HepG2 (cell line): ENCODE data around the gene CLDN10. TPM values are rescaled to one million over a fixed set of nuclear protein-coding genes. Genes with fewer than 3 reads are reported as not detected.

Source experiments
- CENPX ChIP-seq: sonication (generic); formaldehyde crosslinking; IDR thresholded peaks from 2 replicates; pipeline ENCODE4 v1.9.0; 2021; ENCODE audit warnings: mild to moderate bottlenecking, missing genetic modification reagents, moderate library complexity
- FOXA3 ChIP-seq: IDR thresholded peaks from 2 replicates; pipeline ENCODE4 v1.6.1; 2016; ENCODE audit warnings: missing genetic modification reagents, missing compliant biosample characterization
- HDAC2 ChIP-seq: sonication (generic); formaldehyde crosslinking; IDR thresholded peaks from 2 replicates; pipeline ENCODE4 v1.4.0; 2020; ENCODE audit warnings: missing genetic modification reagents
- KDM3A ChIP-seq: IDR thresholded peaks from 2 replicates; pipeline ENCODE4 v1.6.1; 2018; ENCODE audit warnings: low read depth, missing compliant biosample characterization
- MTA1 ChIP-seq: sonication (generic); formaldehyde crosslinking; IDR thresholded peaks from 2 replicates; pipeline ENCODE4 v1.4.0; 2020; ENCODE audit warnings: missing genetic modification reagents, mild to moderate bottlenecking, borderline replicate concordance
- MXI1 ChIP-seq: IDR thresholded peaks from 3 replicates; pipeline ENCODE4 v1.6.1; 2012; ENCODE audit warnings: low read depth, low read length, inconsistent platforms, borderline replicate concordance
- RBM22 ChIP-seq: fragments of 200-400 bp; formaldehyde crosslinking; optimal IDR thresholded peaks from 2 replicates; pipeline ENCODE3; 2017; ENCODE audit warnings: mild to moderate bottlenecking, low read length, moderate library complexity
- RFX1 ChIP-seq: fragments of 450-650 bp; IDR thresholded peaks from 2 replicates; pipeline ENCODE4 v1.6.1; 2017
- RNF2 ChIP-seq: fragments of 450-650 bp; conservative IDR thresholded peaks from 2 replicates; pipeline ENCODE4 v1.6.1; 2016; ENCODE audit warnings: low read depth
- SAP130 ChIP-seq: IDR thresholded peaks from 2 replicates; pipeline ENCODE4 v1.6.1; 2016; ENCODE audit warnings: low read depth
- SKI ChIP-seq: fragments of 450-650 bp; IDR thresholded peaks from one replicate; pipeline ENCODE4 v1.6.1; 2018; ENCODE audit warnings: mild to moderate bottlenecking; ENCODE audit not compliant: partially characterized antibody
- SOX13 ChIP-seq, 3 experiments: fragments of 450-650 bp in 1 of 3; sonication (generic) in 1 of 3; formaldehyde crosslinking in 1 of 3; IDR thresholded peaks in 2 of 3; conservative IDR thresholded peaks in 1 of 3; 2 replicates each; pipeline versions ENCODE4 v1.5.0 to v1.6.1; 2016 to 2020; ENCODE audit warnings: antibody characterized with exemption in 1 of 3, mild to moderate bottlenecking in 1 of 3, missing compliant biosample characterization in 1 of 3, missing genetic modification reagents in 1 of 3, moderate library complexity in 1 of 3
- SRSF9 ChIP-seq: fragments of 200-400 bp; formaldehyde crosslinking; IDR thresholded peaks from 2 replicates; pipeline ENCODE4 v1.6.1; 2018; ENCODE audit warnings: borderline replicate concordance, mild to moderate bottlenecking, low read depth, low read length; ENCODE audit not compliant: insufficient read depth, poor library complexity, severe bottlenecking
- TBL1XR1 ChIP-seq: fragments of 150-350 bp; IDR thresholded peaks from 2 replicates; pipeline ENCODE4 v1.6.1; 2014; ENCODE audit warnings: borderline replicate concordance, low read length; ENCODE audit not compliant: partially characterized antibody
- YY1 ChIP-seq: IDR thresholded peaks from 2 replicates; pipeline ENCODE4 v1.6.1; 2011; ENCODE audit warnings: low read length, low read depth, moderate library complexity, mild to moderate bottlenecking; ENCODE audit not compliant: insufficient read depth, insufficient replicate concordance
- ZNF256 ChIP-seq: sonication (generic); formaldehyde crosslinking; conservative IDR thresholded peaks from 2 replicates; pipeline ENCODE4 v1.4.0; 2020; ENCODE audit warnings: missing genetic modification reagents
- ZNF281 ChIP-seq: sonication (generic); formaldehyde crosslinking; IDR thresholded peaks from 2 replicates; pipeline ENCODE4 v1.4.0; 2020; ENCODE audit warnings: missing genetic modification reagents, borderline replicate concordance
- ZNF317 ChIP-seq: sonication (generic); formaldehyde crosslinking; IDR thresholded peaks from 2 replicates; pipeline ENCODE4 v1.5.0; 2020; ENCODE audit warnings: mild to moderate bottlenecking, missing genetic modification reagents
- ZNF567 ChIP-seq: sonication (generic); formaldehyde crosslinking; IDR thresholded peaks from 2 replicates; pipeline ENCODE4 v1.8.1; 2023; ENCODE audit warnings: mild to moderate bottlenecking, missing genetic modification reagents, borderline replicate concordance
- ZNF615 ChIP-seq: sonication (generic); formaldehyde crosslinking; IDR thresholded peaks from 2 replicates; pipeline ENCODE4 v1.5.0; 2020; ENCODE audit warnings: mild to moderate bottlenecking, missing genetic modification reagents, borderline replicate concordance
- ZNF788 ChIP-seq: sonication (generic); formaldehyde crosslinking; IDR thresholded peaks from 2 replicates; pipeline ENCODE4 v1.5.0; 2020; ENCODE audit warnings: mild to moderate bottlenecking, missing genetic modification reagents, borderline replicate concordance
- ZNF790 ChIP-seq: sonication (generic); formaldehyde crosslinking; IDR thresholded peaks from 2 replicates; pipeline ENCODE4 v1.8.0; 2022; ENCODE audit warnings: missing genetic modification reagents, mild to moderate bottlenecking, borderline replicate concordance
- polyA plus RNA-seq, 8 experiments: library from polyadenylated mRNA; depleted of rRNA in 3 of 8; stranded (reverse) in 7 of 8; unstranded in 1 of 8; fragments of >200 nt; fragmentation: Illumina TruSeq in 4 of 8; extraction: Trizol in 4 of 8; gene quantifications; 2 replicates each; pipeline versions ENCODE4 v1.2.1 to v1.2.3, GENCODE V29; 2011 to 2016; ENCODE audit warnings: low read depth in 4 of 8, missing spikeins in 1 of 8, mixed read lengths in 1 of 8; ENCODE audit not compliant: insufficient read depth in 1 of 8
- total RNA-seq, 5 experiments: library from RNA; depleted of rRNA; stranded (reverse); fragments of >200 nt; fragmentation: Illumina TruSeq; extraction: Trizol; gene quantifications; 2 replicates each; pipeline ENCODE4 v1.2.3, GENCODE V29; 2016; ENCODE audit warnings: low read depth in 1 of 5
- TF ChIP-seq, protein P1 (sequence below): sonication (generic); formaldehyde crosslinking; IDR thresholded peaks from 2 replicates; pipeline ENCODE4 v1.5.1; 2020; ENCODE audit warnings: missing genetic modification reagents, mild to moderate bottlenecking, borderline replicate concordance
- TF ChIP-seq, protein P2 (sequence below): IDR thresholded peaks from 2 replicates; pipeline ENCODE4 v1.6.1; 2012; ENCODE audit warnings: low read depth, low read length, improper control_type of control experiment

The CLDN10 gene
- total and polyA plus RNA-seq, 2 of the 13 experiments (the other 11 are each of a cell fraction or from before 2014, with no cell fraction given), result not detected

GRCh38 chr13:95603887-95604555 is 51.5 kb downstream of the CLDN10 start (continued):
- TF ChIP-seq TBL1XR1, result no peak
- 0 out of 2 replicates have a peak, but pooled peaks have one; percentile 37 for TF ChIP-seq ZNF615 (CRISPR knock-in tag)
- 0 out of 3 replicates have a peak, but pooled peaks have one; percentile 8 for TF ChIP-seq MXI1
- TF ChIP-seq CENPX, result no peak
- TF ChIP-seq SAP130 (CRISPR knock-in tag), result peak; percentile 36; the same call in 1 of the 2 replicates
- TF ChIP-seq ZNF567 (CRISPR knock-in tag), result no peak
- TF ChIP-seq, protein P1, sequence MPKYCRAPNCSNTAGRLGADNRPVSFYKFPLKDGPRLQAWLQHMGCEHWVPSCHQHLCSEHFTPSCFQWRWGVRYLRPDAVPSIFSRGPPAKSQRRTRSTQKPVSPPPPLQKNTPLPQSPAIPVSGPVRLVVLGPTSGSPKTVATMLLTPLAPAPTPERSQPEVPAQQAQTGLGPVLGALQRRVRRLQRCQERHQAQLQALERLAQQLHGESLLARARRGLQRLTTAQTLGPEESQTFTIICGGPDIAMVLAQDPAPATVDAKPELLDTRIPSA (CRISPR knock-in tag), result no peak
- 0 out of 2 replicates have a peak, but pooled peaks have one; percentile 10 for TF ChIP-seq MTA1 (CRISPR knock-in tag)
- TF ChIP-seq FOXA3, result peak; percentile 53; the same call in 1 of the 2 replicates
- TF ChIP-seq RBM22, result no peak
- TF ChIP-seq, protein P2, sequence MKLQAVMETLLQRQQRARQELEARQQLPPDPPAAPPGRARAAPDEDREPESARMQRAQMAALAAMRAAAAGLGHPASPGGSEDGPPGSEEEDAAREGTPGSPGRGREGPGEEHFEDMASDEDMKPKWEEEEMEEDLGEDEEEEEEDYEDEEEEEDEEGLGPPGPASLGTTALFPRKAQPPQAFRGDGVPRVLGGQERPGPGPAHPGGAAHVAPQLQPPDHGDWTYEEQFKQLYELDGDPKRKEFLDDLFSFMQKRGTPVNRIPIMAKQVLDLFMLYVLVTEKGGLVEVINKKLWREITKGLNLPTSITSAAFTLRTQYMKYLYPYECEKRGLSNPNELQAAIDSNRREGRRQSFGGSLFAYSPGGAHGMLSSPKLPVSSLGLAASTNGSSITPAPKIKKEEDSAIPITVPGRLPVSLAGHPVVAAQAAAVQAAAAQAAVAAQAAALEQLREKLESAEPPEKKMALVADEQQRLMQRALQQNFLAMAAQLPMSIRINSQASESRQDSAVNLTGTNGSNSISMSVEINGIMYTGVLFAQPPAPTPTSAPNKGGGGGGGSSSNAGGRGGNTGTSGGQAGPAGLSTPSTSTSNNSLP, result 0 out of 2 replicates have a peak, but pooled peaks have one; percentile 10
- no peak for TF ChIP-seq ZNF256 (CRISPR knock-in tag)
- no peak for TF ChIP-seq SKI
- TF ChIP-seq SRSF9, result no peak
- no peak for TF ChIP-seq ZNF790 (CRISPR knock-in tag)
- peak; percentile 37; the same call in 1 of the 2 replicates for TF ChIP-seq ZNF281 (CRISPR knock-in tag)
- no peak for TF ChIP-seq SOX13 (IDR thresholded peaks at IDR 0.05)
- TF ChIP-seq SOX13 (CRISPR knock-in tag; conservative IDR thresholded peaks at IDR 0.05 in 1 of 2, IDR thresholded peaks at IDR 0.05 in 1 of 2), result peak in 1 of 2 experiments; percentile 72; a peak in 2 of 4 replicates
- no peak for TF ChIP-seq RNF2
- TF ChIP-seq ZNF788, result peak; percentile 42; the same call in 1 of the 2 replicates
- no peak for TF ChIP-seq KDM3A (CRISPR knock-in tag)
- no peak for TF ChIP-seq RFX1
- TF ChIP-seq YY1, result no peak
- TF ChIP-seq ZNF317 (CRISPR knock-in tag), result no peak
- TF ChIP-seq HDAC2 (CRISPR knock-in tag), result peak; percentile 64; the same call in 1 of the 2 replicates
